Measurements from ENCODE around the gene MYH7B. TPM values are rescaled to one million over a fixed set of nuclear protein-coding genes. Genes with fewer than 3 reads are reported as not detected.

Gene MYH7B
- total and polyA plus RNA-seq, 3 donors from 2014 or later, result 21.8 to 30.2 (median 24.3) TPM

GRCh38 chr20:34943808-34944567 is 11.7 kb upstream of the MYH7B start:
- no peaks in the 10 kb centered on the region for H3K36me3 ChIP-seq (ENCODE audit: low read depth, missing control alignments)

GRCh38 chr20:34945315-34946077 is 10.2 kb upstream of the MYH7B start:
- WGBS, 2 donors, result 78 to 87% methylated on average over 7 of the region's 7 CpGs
- no peak for DNase-seq
- Histone ChIP-seq H3K4me1 (no peaks in the 10 kb centered on the region), H3K27ac (no peak overlapping the region), H3K4me3 (no peak overlapping the region), H3K9me3 (no peaks in the 10 kb centered on the region), H3K27me3 (no peaks in the 10 kb centered on the region), H3K36me3 (ENCODE audit: low read depth, missing control alignments) (no peaks in the 10 kb centered on the region)
- intact Hi-C loops (cut with DNase I; ENCODE audit: low total_unique reads), result no loop called here
- TF ChIP-seq POLR2A (IDR thresholded peaks at IDR 0.05), result no peak
- no peak for TF ChIP-seq CTCF (IDR thresholded peaks at IDR 0.05)

More at GRCh38 chr20:34943808-34944567, 11.7 kb upstream of the MYH7B start:
- peaks cover under 1% of the 10 kb centered on the region for H3K4me1 ChIP-seq
- 89 to 100% methylated on average over 2 of the region's 2 CpGs for WGBS, 2 donors
- H3K27ac ChIP-seq, result no peak overlapping the region
- DNase-seq, result no peak
- TF ChIP-seq POLR2A (IDR thresholded peaks at IDR 0.05) (no peak), CTCF (IDR thresholded peaks at IDR 0.05) (no peak)
- no peaks in the 10 kb centered on the region for H3K27me3 ChIP-seq
- intact Hi-C loops (cut with DNase I; ENCODE audit: low total_unique reads), result no loop called here
- no peak overlapping the region for H3K4me3 ChIP-seq
- no peaks in the 10 kb centered on the region for H3K9me3 ChIP-seq

GRCh38 chr20:34946661-34947060 is 9.0 kb upstream of the MYH7B start:
- Histone ChIP-seq H3K36me3 (ENCODE audit: low read depth, missing control alignments) (no peaks in the 10 kb centered on the region), H3K27ac (no peak overlapping the region), H3K9me3 (no peaks in the 10 kb centered on the region), H3K4me1 (no peaks in the 10 kb centered on the region), H3K27me3 (no peaks in the 10 kb centered on the region), H3K4me3 (no peak overlapping the region)
- intact Hi-C loops (cut with DNase I; ENCODE audit: low total_unique reads), result no loop called here
- WGBS, 2 donors, result 63 to 73% methylated on average over 3 of the region's 3 CpGs
- TF ChIP-seq CTCF (IDR thresholded peaks at IDR 0.05) (no peak), POLR2A (IDR thresholded peaks at IDR 0.05) (no peak)
- no peak for DNase-seq

- no peaks in the 10 kb centered on the region for H3K36me3 ChIP-seq (ENCODE audit: low read depth, missing control alignments)
These were observed 8.3 kb upstream of the MYH7B start for GRCh38 chr20:34947336-34947735.

More at GRCh38 chr20:34947336-34947735, 8.3 kb upstream of the MYH7B start:
- no peaks in the 10 kb centered on the region for H3K4me1 ChIP-seq
- no peaks in the 10 kb centered on the region for H3K27me3 ChIP-seq
- H3K4me3 ChIP-seq, result no peak overlapping the region
- no peak for DNase-seq
- H3K27ac ChIP-seq, result no peak overlapping the region
- no peaks in the 10 kb centered on the region for H3K9me3 ChIP-seq
- no peak for TF ChIP-seq CTCF (IDR thresholded peaks at IDR 0.05)
- intact Hi-C loops (cut with DNase I; ENCODE audit: low total_unique reads), result no loop called here

Measured in testis (tissue), 3 donors.